Occipital lobe (tissue), 2 donors: ENCODE data around the gene RNASEH1. TPM values are rescaled to one million over a fixed set of nuclear protein-coding genes. Genes with fewer than 3 reads are reported as not detected.
"Not testable (repeated sequence)": the region's sequence is repeated elsewhere in the genome, so short reads cannot be mapped to it uniquely, and the experiment has no call there.

Experiments
- DNase-seq: peaks from one replicate; lab custom pipeline; 2025; lab: John Stamatoyannopoulos, UW
- total RNA-seq: library from RNA; depleted of rRNA; stranded (reverse); fragments of >200 nt; gene quantifications from one replicate; pipeline ENCODE4 v1.2.3, GENCODE V29; 2014

RNASEH1 gene
- total RNA-seq, 1 donor from 2014 or later, result 26.2 TPM

DNA sequence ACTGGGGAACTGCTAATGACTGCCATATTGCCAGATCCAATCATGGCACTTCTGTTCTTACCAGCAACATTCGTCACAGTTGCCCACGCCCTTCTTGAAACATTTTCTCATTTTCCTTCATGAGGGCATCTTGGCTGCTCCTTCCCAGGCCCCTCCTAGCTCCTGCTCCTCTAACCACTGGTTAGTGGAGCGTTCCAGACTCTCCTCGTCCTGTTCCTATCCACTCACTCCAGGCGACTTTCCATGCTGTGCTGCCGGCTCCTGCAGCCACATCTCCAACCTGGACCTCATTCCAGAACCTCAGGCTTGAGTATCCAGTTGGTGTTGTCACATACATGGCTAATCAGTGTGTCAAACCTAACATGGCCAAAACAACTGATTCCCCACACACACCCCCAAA, 37.5 kb downstream of the RNASEH1 start:
- DNase-seq, result no peak

DNA sequence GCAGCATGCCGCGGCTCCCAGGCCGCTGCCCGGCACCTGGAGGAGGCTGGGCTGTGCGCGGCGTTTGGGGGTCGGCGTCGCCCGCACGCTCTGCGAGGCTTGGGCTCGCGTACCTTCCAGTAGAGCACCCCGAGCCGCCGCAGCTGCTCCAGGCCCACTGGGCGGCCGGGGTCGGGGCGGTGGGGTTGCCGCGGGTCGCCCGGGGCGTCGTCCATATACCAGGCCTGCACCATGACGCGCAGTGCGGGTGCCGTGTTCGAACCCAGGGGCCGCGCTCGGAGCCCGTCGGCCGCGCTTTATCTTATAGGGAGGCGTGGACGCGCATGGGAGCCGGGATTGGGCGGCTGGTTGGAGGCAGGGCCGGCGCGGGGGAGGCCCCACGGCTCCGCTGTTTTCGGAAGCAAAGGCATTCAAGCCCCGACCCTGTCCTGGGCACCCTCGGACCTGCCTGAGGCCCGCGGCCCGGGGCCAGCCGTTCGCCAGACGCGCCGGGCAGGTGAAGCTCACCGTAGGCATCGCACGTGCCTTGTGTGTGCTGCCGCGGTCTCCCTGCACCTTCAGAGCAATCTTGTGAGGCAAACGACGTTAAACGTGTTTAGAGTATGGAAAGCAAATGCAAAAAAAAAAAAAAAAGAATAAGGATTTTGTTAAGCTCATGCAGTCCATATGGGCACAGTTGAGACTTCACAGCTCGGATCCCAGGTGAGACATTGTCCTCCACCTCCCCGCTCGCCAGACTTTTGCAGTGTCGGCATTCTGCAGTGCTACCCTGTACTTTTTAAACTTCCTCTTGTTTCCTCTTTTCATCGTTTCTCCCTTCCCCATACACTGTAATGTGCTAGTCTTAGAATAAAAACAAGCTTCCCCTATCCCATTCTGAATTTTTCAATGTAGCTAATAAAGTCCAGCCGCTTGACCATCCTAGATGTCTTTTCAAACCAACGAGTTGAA, 38.6 kb downstream of the RNASEH1 start, which contains the start of gene ADI1:
Gene ADI1, minus strand, starts transcription at position 277 of the 951 bp plus-strand sequence. Its CDS starts 44 bp downstream, at position 233.
- peak; percentile 74 for DNase-seq

DNA sequence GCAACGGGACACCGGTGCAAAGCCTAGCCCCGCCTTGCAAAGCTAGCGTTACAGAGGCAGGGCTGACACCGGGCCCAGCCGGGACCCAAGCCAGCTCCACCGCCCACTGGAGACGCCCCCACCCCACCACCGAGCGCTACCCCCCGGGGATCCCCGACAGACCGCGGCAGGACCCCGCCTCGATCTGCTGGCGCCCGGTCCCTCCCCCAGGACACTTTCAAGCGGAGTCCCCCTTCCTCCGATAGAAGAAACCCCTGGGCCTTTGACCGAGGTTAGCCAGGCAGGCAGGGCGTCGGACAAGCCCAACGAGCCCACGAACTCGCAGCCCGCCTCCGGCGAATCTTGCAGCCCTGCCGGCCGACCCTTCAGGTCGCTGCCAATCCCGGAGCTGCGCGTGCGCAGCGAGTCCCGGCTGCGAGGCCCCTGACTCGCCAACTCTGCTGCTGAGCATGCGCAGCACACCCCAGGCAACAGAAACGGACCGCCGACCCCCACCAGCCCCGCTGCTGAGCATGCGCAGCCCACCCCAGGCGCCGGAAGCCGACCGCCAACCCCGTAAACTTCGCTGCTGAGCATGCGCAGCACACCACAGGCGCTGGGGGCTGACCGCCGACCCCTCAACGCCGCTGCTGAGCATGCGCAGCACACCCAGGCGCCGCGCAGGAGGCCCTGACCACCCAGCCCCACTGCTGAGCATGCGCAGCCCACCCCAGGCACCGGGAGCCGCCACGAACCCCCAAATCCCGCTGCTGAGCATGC, 39.5 kb downstream of the RNASEH1 start:
- peak; percentile 92 for DNase-seq

DNA sequence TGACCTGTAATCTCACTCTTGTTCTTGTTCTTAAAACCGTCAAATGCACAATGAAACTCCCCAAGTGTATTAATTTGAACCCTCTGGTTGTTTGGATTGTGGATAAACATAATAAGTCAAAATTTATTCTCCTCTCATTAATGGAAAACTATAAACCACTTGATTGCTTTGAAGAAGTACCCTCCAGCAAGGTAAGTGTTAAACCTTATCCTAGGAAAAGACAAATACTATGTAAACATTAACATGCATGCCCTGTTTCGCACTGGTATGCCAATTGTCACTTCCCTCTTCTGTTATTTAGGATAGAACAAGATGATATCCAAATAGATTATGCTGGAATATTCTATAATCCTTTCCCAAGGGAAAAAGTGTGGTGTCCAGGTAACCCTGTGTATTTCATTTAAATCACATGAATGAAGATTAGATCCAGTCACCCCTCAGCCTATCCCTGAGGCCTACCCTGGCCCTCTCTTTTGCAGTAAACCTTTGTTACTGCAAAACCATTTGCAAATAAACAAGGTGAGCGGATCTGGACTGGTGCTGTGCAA, 40.1 kb downstream of the RNASEH1 start:
- no peak for DNase-seq

DNA sequence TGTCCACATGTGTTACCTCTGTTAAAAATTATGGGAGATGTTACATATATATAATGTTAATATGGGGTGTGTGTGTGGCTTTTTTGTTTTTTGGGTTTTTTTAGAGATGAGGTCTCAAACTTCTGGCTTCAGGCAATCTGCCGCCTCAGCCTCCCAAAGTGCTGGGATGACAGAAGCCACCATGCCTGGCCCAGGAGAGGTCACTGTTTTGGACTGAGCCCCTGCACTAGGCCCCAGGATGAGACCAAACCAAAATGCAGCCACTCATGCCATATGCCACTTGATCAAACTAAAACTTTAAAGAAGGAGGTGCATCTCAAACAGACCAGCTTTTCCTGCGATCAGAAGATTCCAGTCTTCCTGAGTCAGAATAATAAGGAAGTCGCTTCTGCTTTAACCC, 41.3 kb downstream of the RNASEH1 start:
- no peak for DNase-seq

DNA sequence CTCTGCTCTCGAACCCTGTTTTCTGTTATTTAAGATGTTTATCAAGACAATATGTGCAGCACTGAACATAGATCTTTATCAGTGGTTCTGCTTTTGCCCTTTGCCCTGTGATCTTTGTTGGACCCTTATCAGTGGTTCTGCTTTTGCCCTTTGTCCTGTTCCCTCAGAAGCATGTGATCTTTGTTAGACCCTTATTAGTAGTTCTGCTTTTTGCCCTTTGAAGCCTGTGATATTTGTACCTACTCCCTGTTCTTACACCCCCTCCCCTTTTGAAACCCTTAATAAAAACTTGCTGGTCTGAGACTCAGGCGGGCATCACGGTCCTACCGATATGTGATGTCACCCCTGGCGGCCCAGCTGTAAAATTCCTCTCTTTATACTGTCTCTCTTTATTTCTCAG, 42.7 kb downstream of the RNASEH1 start:
- DNase-seq, result not testable (repeated sequence)

DNA sequence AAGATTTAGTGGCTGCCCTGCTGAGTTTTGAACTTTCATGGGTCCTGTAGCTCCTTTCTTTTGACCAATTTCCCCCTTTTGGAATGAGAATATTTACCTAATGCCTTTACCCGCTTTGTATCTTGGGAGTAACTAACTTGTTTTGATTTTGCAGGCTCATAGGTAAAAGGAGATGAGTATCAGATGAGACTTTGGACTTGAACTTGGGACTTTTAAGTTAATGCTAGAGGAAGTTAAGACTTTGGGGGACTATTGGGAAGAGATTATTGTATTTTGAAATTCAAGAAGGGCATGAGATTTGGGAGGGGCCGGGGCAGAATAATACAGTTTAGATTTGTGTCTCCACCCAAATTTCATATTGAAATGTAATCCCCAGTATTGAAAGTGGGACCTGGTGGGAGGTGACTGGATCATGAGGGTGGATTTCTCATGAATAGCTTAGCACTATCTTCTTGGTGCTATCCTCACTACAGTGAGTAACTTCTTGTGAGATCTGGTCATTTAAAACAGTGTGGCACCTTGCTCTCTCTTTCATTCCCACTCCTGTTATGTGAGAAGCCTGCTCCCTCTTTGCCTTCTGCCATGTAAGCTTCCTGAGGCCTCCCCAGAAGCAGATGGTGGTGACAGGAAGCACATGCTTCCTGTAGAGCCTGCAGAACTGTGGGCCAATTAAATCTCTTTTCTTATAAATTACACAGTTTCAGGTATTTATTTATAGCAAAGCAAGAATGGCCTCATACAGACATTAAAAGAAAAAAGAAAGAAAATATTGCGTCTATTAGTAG, 44.9 kb downstream of the RNASEH1 start:
- no peak for DNase-seq

DNA sequence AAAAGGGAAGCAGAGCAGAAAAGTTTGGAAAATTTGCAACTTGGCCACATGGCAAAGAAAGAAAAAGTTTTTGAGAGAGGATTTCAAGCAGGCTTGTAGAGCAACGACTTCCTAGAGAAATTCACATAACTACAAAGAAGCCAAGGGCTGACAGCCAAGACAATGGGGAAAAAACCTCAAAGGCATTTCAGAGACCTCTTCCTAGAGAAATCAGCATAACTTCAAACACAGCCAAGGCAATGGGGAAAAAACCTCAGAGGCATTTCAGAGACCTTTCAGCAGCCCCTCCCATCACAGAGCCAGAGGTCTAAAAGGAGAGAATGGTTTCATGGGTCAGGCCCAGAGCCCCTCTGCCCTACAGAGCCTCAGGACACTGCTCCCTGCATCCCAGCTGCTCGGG, 46.0 kb downstream of the RNASEH1 start:
- no peak for DNase-seq

DNA sequence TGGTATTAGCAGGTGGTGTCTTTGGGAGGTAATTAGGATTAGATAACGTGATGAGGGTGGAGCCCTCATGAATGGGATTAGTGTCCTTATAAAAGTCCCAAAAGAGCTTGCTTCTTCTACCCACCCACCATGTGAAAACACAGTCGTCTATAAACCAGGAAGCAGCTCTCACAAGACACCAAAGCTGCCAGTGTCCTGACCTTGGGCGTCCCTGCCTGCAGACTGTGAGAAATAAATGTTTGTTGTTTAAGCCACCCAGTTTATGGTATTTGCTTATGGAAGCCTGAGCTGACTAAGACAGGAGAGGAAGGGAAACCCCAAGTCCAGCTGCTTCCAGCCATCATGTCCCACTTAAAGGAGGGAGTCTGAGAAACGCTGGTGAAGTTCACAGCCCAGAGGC, 52.4 kb downstream of the RNASEH1 start:
- DNase-seq, result no peak

DNA sequence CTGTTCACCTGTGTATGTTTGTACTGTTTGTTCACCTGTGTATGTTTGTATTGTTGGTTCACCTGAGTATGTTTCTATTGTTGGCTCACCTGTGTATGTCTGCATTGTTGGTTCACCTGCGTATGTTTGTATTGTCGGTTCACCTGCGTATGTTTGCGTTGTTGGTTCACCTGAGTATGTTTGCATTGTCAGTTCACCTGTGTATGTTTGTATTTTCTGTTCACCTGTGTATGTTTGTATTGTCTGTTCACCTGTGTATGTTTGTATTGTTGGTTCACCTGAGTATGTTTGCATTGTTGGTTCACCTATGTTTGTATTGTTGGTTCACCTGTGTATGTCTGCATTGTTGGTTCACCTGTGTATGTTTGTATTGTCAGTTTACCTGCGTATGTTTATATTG, 53.4 kb downstream of the RNASEH1 start:
- no peak for DNase-seq

DNA sequence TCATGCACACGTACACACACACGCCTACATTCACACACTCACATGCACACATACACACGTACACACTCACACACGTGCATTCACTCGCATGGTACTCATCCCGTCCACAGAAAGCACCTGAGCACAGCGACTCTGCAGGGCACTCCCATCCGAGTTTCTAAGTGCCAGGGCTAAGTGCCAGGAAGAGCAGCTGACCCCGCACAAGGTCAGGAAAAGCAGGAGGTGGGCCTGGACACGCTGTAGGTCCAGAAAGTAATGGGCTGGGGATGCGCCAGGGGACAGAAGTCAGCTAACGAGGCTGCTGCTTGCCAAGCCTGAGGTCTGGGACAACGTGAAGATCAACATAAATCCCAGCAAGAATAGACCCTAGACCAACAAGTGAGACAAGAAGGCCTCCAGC, 54.6 kb downstream of the RNASEH1 start:
- no peak for DNase-seq

DNA sequence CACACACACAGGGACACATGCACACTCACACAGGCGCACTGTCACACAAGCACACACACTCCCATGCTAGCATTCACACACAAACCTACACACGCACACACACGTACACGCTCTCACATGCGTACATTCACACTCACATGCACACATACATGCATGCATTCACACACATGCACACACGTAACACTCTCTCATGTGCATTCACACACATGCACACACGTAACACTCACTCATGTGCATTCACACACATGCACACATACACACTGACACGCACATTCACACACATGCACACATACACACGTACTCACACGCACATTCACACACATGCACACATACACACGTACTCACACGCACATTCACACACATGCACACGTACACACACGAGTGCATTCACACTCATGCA, 55.1 kb downstream of the RNASEH1 start:
- no peak for DNase-seq

DNA sequence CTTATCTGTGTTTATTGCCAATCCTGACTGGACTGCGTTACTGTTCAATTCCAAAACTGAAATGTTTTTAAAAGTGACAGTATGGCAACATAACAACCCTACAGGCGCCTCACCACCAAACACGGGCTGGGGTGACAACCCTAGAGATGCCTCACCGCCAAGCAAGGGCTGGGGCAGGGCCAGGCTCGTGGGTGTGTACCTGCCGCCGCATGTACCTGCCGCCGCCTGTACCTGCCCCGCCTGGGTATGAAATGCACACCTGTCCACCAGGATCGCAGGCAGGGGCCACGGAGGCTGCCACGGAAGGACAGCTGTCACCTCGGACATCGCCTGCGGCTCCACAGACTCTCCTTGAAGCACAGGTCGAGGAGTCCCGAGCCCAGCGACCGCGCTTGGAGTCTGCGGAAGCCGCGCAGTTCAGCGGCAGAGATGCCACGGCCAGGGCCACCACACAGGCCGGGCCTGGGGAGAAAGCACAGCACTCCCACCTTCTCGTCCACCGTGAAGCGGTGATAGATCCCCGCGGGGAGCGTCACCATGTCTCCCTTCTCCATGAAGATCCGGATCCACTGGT, 57.7 kb downstream of the RNASEH1 start:
- no peak for DNase-seq

DNA sequence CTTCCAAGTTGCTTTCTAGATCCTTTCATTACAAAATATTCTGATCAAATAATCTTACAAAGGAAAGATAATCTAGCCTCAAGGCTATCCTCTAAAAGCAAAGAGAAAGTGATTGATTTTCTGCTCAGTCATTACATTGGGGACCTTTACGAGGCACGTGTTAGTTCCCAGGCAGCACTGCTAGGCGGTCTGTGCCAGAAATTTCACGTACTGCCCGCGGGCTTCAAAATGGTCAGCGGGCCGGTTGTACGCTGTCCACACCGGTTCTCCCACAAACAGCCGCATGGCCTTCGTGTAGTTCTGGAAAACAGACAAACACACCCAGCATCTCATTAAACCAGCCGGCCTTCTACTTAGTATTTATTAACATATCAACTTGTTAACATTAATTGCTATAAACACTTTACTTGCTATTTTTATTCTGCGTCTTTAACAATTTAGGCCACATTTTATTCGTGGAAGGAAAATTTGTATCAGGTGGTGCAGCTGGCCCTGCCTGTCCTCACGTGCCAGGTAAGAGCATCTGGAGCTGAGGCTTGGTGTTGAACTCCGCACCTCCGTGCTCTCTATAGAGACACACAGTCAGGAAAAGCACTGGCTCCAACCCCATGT, 59.2 kb downstream of the RNASEH1 start:
- DNase-seq, result no peak

DNA sequence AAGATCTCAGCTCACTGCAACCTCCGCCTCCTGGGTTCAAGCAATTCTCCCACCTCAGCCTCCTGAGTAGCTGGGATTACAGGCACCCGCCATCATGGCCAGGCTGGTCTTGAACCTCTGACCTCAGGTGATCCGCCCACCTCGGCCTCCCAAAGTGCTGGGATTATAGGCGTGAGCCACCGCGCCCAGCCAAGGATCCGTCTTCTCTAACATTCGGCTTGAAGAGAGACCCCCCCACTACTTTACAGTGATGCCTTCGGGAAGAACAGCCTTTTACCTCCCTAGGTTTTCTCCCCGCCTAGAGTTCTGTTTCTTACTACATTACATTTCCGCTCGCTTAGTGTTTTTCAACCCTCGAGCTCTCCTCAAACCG, 61.4 kb downstream of the RNASEH1 start:
- DNase-seq, result not testable (repeated sequence)

Other genes starting within 250 kb of the RNASEH1 start
- 30.3 TPM for gene EIPR1, start 180.5 kb downstream of the RNASEH1 start, total RNA-seq
- gene TRAPPC12, start 178.6 kb downstream of the RNASEH1 start, total RNA-seq, result 61.8 TPM
- 15.4 TPM for gene ADI1, start 38.8 kb downstream of the RNASEH1 start, total RNA-seq
- 1,272 TPM for gene RPS7, start 16.9 kb upstream of the RNASEH1 start, total RNA-seq
- gene COLEC11, start 36.8 kb upstream of the RNASEH1 start, total RNA-seq, result 0.78 TPM
- gene ALLC, start 99.9 kb upstream of the RNASEH1 start, total RNA-seq, result not detected
- gene DCDC2C, start 145.2 kb upstream of the RNASEH1 start, total RNA-seq, result 0.62 TPM